H9 (cell line): ENCODE data around the gene ZNF383. TPM values are rescaled to one million over a fixed set of nuclear protein-coding genes. Genes with fewer than 3 reads are reported as not detected.
"Not testable (repeated sequence)": the region's sequence is repeated elsewhere in the genome, so short reads cannot be mapped to it uniquely, and the experiment has no call there.

Experiments
- DNase-seq: peaks from one replicate; pipeline ENCODE4 v3.0.0-alpha.2; 2017
- H2AFZ ChIP-seq: one replicate; pipeline ENCODE4 v1.6.1; 2013; ENCODE audit warnings: mild to moderate bottlenecking, low read length, control low read depth, moderate library complexity
- H2AK5ac ChIP-seq: 2 replicates; pipeline ENCODE4 v1.6.1; 2013; ENCODE audit warnings: low read length, control low read depth, mixed read lengths; ENCODE audit not compliant: insufficient read length
- H2BK120ac ChIP-seq: one replicate; pipeline ENCODE4 v1.6.1; 2013; ENCODE audit warnings: low read depth, mild to moderate bottlenecking, low read length, control low read depth, inconsistent platforms; ENCODE audit not compliant: poor library complexity, severe bottlenecking
- H2BK12ac ChIP-seq: 2 replicates; pipeline ENCODE4 v1.6.1; 2013; ENCODE audit warnings: low read length, control low read depth, mixed read lengths, low read depth; ENCODE audit not compliant: insufficient read length
- H2BK15ac ChIP-seq: 2 replicates; pipeline ENCODE4 v1.6.1; 2013; ENCODE audit warnings: low read depth, low read length, control low read depth
- H2BK20ac ChIP-seq: one replicate; pipeline ENCODE4 v1.6.1; 2013; ENCODE audit warnings: low read depth, mild to moderate bottlenecking, low read length, control low read depth, inconsistent platforms; ENCODE audit not compliant: poor library complexity, severe bottlenecking
- H2BK5ac ChIP-seq: 2 replicates; pipeline ENCODE4 v1.6.1; 2013; ENCODE audit warnings: low read length, control low read depth, mixed read lengths; ENCODE audit not compliant: insufficient read length
- H3K14ac ChIP-seq: 2 replicates; pipeline ENCODE4 v1.6.1; 2013; ENCODE audit warnings: low read length, control low read depth; ENCODE audit not compliant: insufficient read depth
- H3K18ac ChIP-seq: 2 replicates; pipeline ENCODE4 v1.6.1; 2013; ENCODE audit warnings: low read depth, mild to moderate bottlenecking, mixed read lengths, low read length, control low read depth; ENCODE audit not compliant: insufficient read length
- H3K23ac ChIP-seq: 2 replicates; pipeline ENCODE4 v1.6.1; 2013; ENCODE audit warnings: low read length, control low read depth, mixed read lengths, low read depth; ENCODE audit not compliant: insufficient read length
- H3K23me2 ChIP-seq: 2 replicates; pipeline ENCODE4 v1.6.1; 2013; ENCODE audit warnings: low read depth, mild to moderate bottlenecking, mixed read lengths, low read length, control low read depth; ENCODE audit not compliant: insufficient read length, poor library complexity, severe bottlenecking
- H3K27ac ChIP-seq: 2 replicates; pipeline ENCODE4 v1.5.1; 2013; ENCODE audit warnings: low read length, control low read depth, mixed read lengths, low read depth; ENCODE audit not compliant: insufficient read length
- H3K27me3 ChIP-seq: 2 replicates; pipeline ENCODE4 v1.6.1; 2013; ENCODE audit warnings: low read length, control low read depth, inconsistent platforms; ENCODE audit not compliant: insufficient read depth
- H3K4ac ChIP-seq: 2 replicates; pipeline ENCODE4 v1.6.1; 2013; ENCODE audit warnings: low read depth, mild to moderate bottlenecking, control low read depth, inconsistent platforms, low read length, moderate library complexity
- H3K4me1 ChIP-seq: 2 replicates; pipeline ENCODE4 v1.6.1; 2013; ENCODE audit warnings: low read length, control low read depth, inconsistent platforms; ENCODE audit not compliant: insufficient read depth
- H3K4me2 ChIP-seq: 2 replicates; pipeline ENCODE4 v1.6.1; 2013; ENCODE audit warnings: low read length, control low read depth, mixed read lengths; ENCODE audit not compliant: insufficient read length, insufficient read depth
- H3K56ac ChIP-seq: 2 replicates; pipeline ENCODE4 v1.6.1; 2013; ENCODE audit warnings: low read depth, mild to moderate bottlenecking, mixed read lengths, low read length, control low read depth; ENCODE audit not compliant: insufficient read length
- H3K79me1 ChIP-seq: 2 replicates; pipeline ENCODE4 v1.6.1; 2013; ENCODE audit warnings: low read depth, mild to moderate bottlenecking, moderate library complexity, low read length, control low read depth, inconsistent platforms; ENCODE audit not compliant: insufficient read depth, poor library complexity, severe bottlenecking
- H3K79me2 ChIP-seq: 2 replicates; pipeline ENCODE4 v1.6.1; 2013; ENCODE audit warnings: low read length, control low read depth, inconsistent platforms; ENCODE audit not compliant: insufficient read depth
- H3K9ac ChIP-seq: 2 replicates; pipeline ENCODE4 v1.6.1; 2013; ENCODE audit warnings: low read length, control low read depth, mixed read lengths; ENCODE audit not compliant: insufficient read length; ENCODE audit errors: extremely low read depth
- H3K9me3 ChIP-seq: one replicate; pipeline ENCODE4 v1.6.1; 2013; ENCODE audit warnings: low read depth, low read length, inconsistent platforms; ENCODE audit not compliant: control insufficient read depth
- H3T11ph ChIP-seq: one replicate; pipeline ENCODE4 v1.6.1; 2013; ENCODE audit warnings: mild to moderate bottlenecking, low read length, control low read depth, inconsistent platforms
- H4K20me1 ChIP-seq: one replicate; pipeline ENCODE4 v1.6.1; 2013; ENCODE audit not compliant: control insufficient read depth, insufficient read length, insufficient read depth
- H4K5ac ChIP-seq: 2 replicates; pipeline ENCODE4 v1.6.1; 2013; ENCODE audit warnings: low read depth, mild to moderate bottlenecking, mixed read lengths, low read length, control low read depth; ENCODE audit not compliant: insufficient read length
- H4K8ac ChIP-seq: replicated peaks from 2 replicates; pipeline ENCODE4 v1.6.1; 2013; ENCODE audit warnings: low read length, control low read depth, mixed read lengths, low read depth; ENCODE audit not compliant: insufficient read length
- H4K91ac ChIP-seq: 2 replicates; pipeline ENCODE4 v1.6.1; 2013; ENCODE audit warnings: low read depth, mild to moderate bottlenecking, moderate library complexity, mixed read lengths, low read length, control low read depth; ENCODE audit not compliant: insufficient read length
- H3K27ac Mint-ChIP-seq, 3 experiments: 2 replicates in 2 of 3; 3 replicates in 1 of 3; pipeline ENCODE4 v1.8.0; 2020 to 2021; ENCODE audit warnings: mixed read lengths in 3 of 3, mild to moderate bottlenecking in 1 of 3, moderate library complexity in 1 of 3
- H3K27me3 Mint-ChIP-seq: 2 replicates; pipeline ENCODE4 v1.8.0; 2021; ENCODE audit warnings: low read depth, mild to moderate bottlenecking, moderate library complexity, mixed read lengths
- H3K36me3 Mint-ChIP-seq, 3 experiments: 2 replicates in 2 of 3; 3 replicates in 1 of 3; pipeline ENCODE4 v1.8.0; 2020 to 2021; ENCODE audit warnings: low read depth in 3 of 3, mixed read lengths in 3 of 3; ENCODE audit not compliant: insufficient read depth in 1 of 3
- H3K4me1 Mint-ChIP-seq, 2 experiments: 2 replicates each; pipeline ENCODE4 v1.8.0; 2020; ENCODE audit warnings: mixed read lengths in 2 of 2
- H3K4me3 Mint-ChIP-seq, 2 experiments: 2 replicates in 1 of 2; 3 replicates in 1 of 2; pipeline ENCODE4 v1.8.0; 2020 to 2021; ENCODE audit warnings: mild to moderate bottlenecking in 2 of 2, mixed read lengths in 2 of 2, moderate library complexity in 1 of 2
- H3K9me3 Mint-ChIP-seq, 2 experiments: 2 replicates in 1 of 2; 3 replicates in 1 of 2; pipeline ENCODE4 v1.8.0; 2020; ENCODE audit warnings: mild to moderate bottlenecking in 2 of 2, mixed read lengths in 2 of 2, moderate library complexity in 1 of 2
- WGBS: extraction: QIAGEN DNeasy Blood & Tissue Kit; methylation state at CpG from one replicate; pipeline ENCODE4 v1.1.7; 2013; ENCODE audit warnings: missing lambda C conversion rate, low lambda C conversion rate, mixed read lengths; ENCODE audit not compliant: insufficient read length; ENCODE audit errors: extremely low coverage; 5-methylcytosine and 5-hydroxymethylcytosine counted together
- total RNA-seq: library from RNA; stranded (reverse); gene quantifications from 2 replicates; pipeline ENCODE4 v1.2.1, GENCODE V29; 2021

The ZNF383 gene
- total RNA-seq, 1 experiment from 2014 or later = 5.7 TPM

DNA sequence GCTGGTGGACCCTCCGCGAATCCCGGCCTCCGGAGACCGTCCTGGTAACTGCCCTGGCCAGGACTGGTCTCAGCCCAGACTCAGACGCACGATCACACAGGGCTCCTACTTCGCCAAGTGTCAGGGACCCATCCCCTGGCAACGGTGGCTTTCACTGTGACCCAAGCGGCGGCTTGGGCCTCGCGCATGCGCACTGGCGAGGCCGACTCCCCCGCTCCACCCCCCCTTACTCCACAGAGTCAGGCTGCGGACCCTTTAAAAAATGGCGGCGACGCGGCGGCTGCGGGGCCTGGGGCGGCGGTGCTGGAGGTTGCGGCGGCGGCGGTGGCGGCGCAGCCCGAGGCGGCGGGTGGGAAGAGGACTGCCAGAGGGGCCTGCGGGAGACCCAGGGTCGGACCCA, 66.0 kb downstream of the ZNF383 start:
- not testable (repeated sequence) for H4K20me1 ChIP-seq, H3K9me3 Mint-ChIP-seq, H3T11ph ChIP-seq, H2BK5ac ChIP-seq, H3K79me1 ChIP-seq, H2BK15ac ChIP-seq, H2BK120ac ChIP-seq, H3K9ac ChIP-seq, H3K4me1 Mint-ChIP-seq, H4K5ac ChIP-seq, H2BK12ac ChIP-seq, H3K27ac Mint-ChIP-seq, H3K79me2 ChIP-seq, H3K27me3 ChIP-seq, H2AFZ ChIP-seq, H3K4me2 ChIP-seq, H3K23ac ChIP-seq, H3K9me3 ChIP-seq, H3K36me3 Mint-ChIP-seq, H3K56ac ChIP-seq, H3K4me3 Mint-ChIP-seq, H3K4me1 ChIP-seq, H3K4ac ChIP-seq, H3K23me2 ChIP-seq, H2BK20ac ChIP-seq, DNase-seq, H3K14ac ChIP-seq, H3K27me3 Mint-ChIP-seq, H4K91ac ChIP-seq, H3K18ac ChIP-seq, H4K8ac ChIP-seq, H2AK5ac ChIP-seq, H3K27ac ChIP-seq
- WGBS = no CpG with 5 or more reads among the region's 37 CpGs

DNA sequence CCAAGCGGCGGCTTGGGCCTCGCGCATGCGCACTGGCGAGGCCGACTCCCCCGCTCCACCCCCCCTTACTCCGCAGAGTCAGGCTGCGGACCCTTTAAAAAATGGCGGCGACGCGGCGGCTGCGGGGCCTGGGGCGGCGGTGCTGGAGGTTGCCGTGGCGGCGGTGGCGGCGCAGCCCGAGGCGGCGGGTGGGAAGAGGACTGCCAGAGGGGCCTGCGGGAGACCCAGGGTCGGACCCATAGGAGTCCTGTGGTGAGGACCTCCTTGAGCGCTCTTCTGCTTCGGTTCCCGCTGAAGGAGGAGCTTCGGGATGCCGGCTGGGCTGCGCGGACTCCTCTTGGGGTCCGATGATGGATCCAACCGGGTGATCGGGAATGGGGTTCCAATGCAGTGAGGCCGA, 71.2 kb downstream of the ZNF383 start:
- not testable (repeated sequence) for H3K4ac ChIP-seq, H2BK12ac ChIP-seq, H3K23ac ChIP-seq, H2BK5ac ChIP-seq, H4K5ac ChIP-seq, H3K27ac Mint-ChIP-seq, H3K23me2 ChIP-seq, H3K27ac ChIP-seq, H4K8ac ChIP-seq, H3K4me1 ChIP-seq, H4K20me1 ChIP-seq, H2AK5ac ChIP-seq, H3K9ac ChIP-seq, H4K91ac ChIP-seq, H3K27me3 ChIP-seq, H3K79me1 ChIP-seq, DNase-seq, H2BK120ac ChIP-seq, H3K36me3 Mint-ChIP-seq, H3K56ac ChIP-seq, H3K4me1 Mint-ChIP-seq, H3K9me3 Mint-ChIP-seq, H3K4me3 Mint-ChIP-seq, H3K27me3 Mint-ChIP-seq, H3K14ac ChIP-seq, H3K9me3 ChIP-seq, H2BK20ac ChIP-seq, H2AFZ ChIP-seq, H3K18ac ChIP-seq, H3K4me2 ChIP-seq, H3K79me2 ChIP-seq, H2BK15ac ChIP-seq, H3T11ph ChIP-seq
- no CpG with 5 or more reads among the region's 39 CpGs for WGBS
